Transverse colon (tissue), 4 donors: ENCODE measurements around the gene RNU1-2. TPM values are rescaled to one million over a fixed set of nuclear protein-coding genes. Genes with fewer than 3 reads are reported as not detected.
"Not testable (repeated sequence)": the region's sequence is repeated elsewhere in the genome, so short reads cannot be mapped to it uniquely, and the experiment has no call there.

ENCODE experiments used
- DNase-seq: peaks from one replicate; pipeline ENCODE4 v3.0.0-alpha.2; 2019
- H3K27ac ChIP-seq, 4 donors: fragments of 200-600 bp; sonication (generic); 2 replicates each; pipeline ENCODE4 v1.5.1; 2016 to 2018; ENCODE audit warnings: inconsistent platforms in 4 of 4
- H3K27me3 ChIP-seq: fragments of 200-600 bp; sonication (generic); 2 replicates; pipeline ENCODE4 v1.5.1; 2017; ENCODE audit warnings: inconsistent platforms
- H3K36me3 ChIP-seq, 4 donors: fragments of 200-600 bp; sonication (generic); 2 replicates each; pipeline ENCODE4 v1.5.1; 2017 to 2019; ENCODE audit warnings: inconsistent platforms in 4 of 4
- H3K4me1 ChIP-seq, 4 donors: fragments of 200-600 bp; sonication (generic); 2 replicates each; pipeline ENCODE4 v1.5.1; 2017 to 2020; ENCODE audit warnings: inconsistent platforms in 4 of 4
- H3K4me3 ChIP-seq, 4 donors: fragments of 200-600 bp; sonication (generic); 1 replicate in 1 of 4; 2 replicates in 3 of 4; pipeline versions ENCODE4 v1.5.1 to v1.6.1; 2017 to 2019; ENCODE audit warnings: inconsistent platforms in 4 of 4
- H3K9me3 ChIP-seq, 2 donors: fragments of 200-600 bp; sonication (generic); 2 replicates each; pipeline ENCODE4 v1.5.1; 2017 to 2019; ENCODE audit warnings: inconsistent platforms in 2 of 2
- EP300 ChIP-seq: sonication (generic); formaldehyde crosslinking; IDR thresholded peaks from one replicate; pipeline ENCODE4 v1.6.1; 2017; ENCODE audit warnings: antibody characterized with exemption, low read depth
- POLR2A ChIP-seq: fragments of 450-650 bp; IDR thresholded peaks from one replicate; pipeline ENCODE4 v1.6.1; 2016; ENCODE audit warnings: antibody characterized with exemption, mild to moderate bottlenecking, moderate library complexity
- POLR2AphosphoS5 ChIP-seq, 3 donors: sonication (generic); formaldehyde crosslinking; IDR thresholded peaks; one replicate each; pipeline ENCODE4 v1.6.1; 2016; ENCODE audit warnings: antibody characterized with exemption in 3 of 3
- WGBS, 2 donors: methylation state at CpG; one replicate each; pipeline ENCODE4 v1.1.5; 2018; ENCODE audit warnings: low coverage in 1 of 2; 5-methylcytosine and 5-hydroxymethylcytosine counted together
- in situ Hi-C, 4 donors: fragments of 200-750 bp; cut with MboI; loops; one replicate each; pipeline versions ENCODE4 v1.15.0 to v1.15.1; 2017; ENCODE audit warnings: low sequenced_read_pairs in 3 of 4, low pct_ligation_motif_present in 1 of 4, low pct_unique_long_range_greater_than_20kb in 1 of 4
- intact Hi-C: fragments of 100-400 bp; cut with DNase I; formaldehyde crosslinking; loops from one replicate; pipeline ENCODE4 v1.15.1; 2023; ENCODE audit warnings: low total_unique reads
- total RNA-seq, 4 donors: library from RNA; depleted of rRNA; stranded (reverse); fragments of >200 nt; gene quantifications; one replicate each; pipeline ENCODE4 v1.1.0, GENCODE V29; 2016
- TF ChIP-seq, protein P1 (sequence below), 5 experiments: fragments of 200-600 bp in 3 of 5; fragments of 450-650 bp in 2 of 5; sonication (generic) in 3 of 5; IDR thresholded peaks; 1 replicate in 2 of 5; 2 replicates in 3 of 5; pipeline ENCODE4 v1.5.1; 2016 to 2017; ENCODE audit warnings: antibody characterized with exemption in 5 of 5, inconsistent platforms in 3 of 5, mild to moderate bottlenecking in 2 of 5, moderate library complexity in 1 of 5

RNU1-2 gene
- total RNA-seq, 4 donors from 2014 or later, result under 0.01 TPM; not detected in 1

DNA sequence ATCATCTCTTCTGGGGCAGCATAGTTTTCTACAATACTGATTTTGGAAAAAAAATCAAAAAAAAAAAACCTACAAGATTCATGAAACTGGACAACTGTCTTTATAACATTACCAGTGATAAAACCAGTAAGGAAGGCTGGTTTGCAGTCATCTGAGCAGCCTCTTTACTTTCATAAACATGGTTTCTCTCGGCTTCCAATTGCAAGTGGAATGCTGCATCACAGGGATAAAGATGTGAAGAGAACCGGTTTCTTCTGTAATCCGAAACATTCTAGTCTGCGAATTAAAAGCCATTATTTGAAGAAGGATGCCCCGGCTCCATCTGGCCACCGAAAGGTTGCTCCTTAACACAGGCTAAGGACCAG lies 565 bp upstream of the RNU1-2 start:
- peaks cover 0 to 12% (median 6%) of the 10 kb centered on the region in 4 donors for H3K4me1 ChIP-seq
- 0% methylated on average over 3 to 6 of the region's 6 CpGs for WGBS, 2 donors
- peak overlapping the region; percentile 86 to 93 (median 88) for H3K27ac ChIP-seq
- H3K9me3 ChIP-seq, H3K36me3 ChIP-seq, intact Hi-C loops, H3K27me3 ChIP-seq, in situ Hi-C loops, DNase-seq: not testable (repeated sequence)
- TF ChIP-seq POLR2AphosphoS5 (IDR thresholded peaks at IDR 0.05), result peak in 1 of 3 donors; percentile 6
- peak overlapping the region in 2 of 4 donors; percentile 22 to 35 for H3K4me3 ChIP-seq

- peak; percentile 65 for DNase-seq
- H3K4me3 ChIP-seq, result peak overlapping the region in 2 of 4 donors; percentile 16 to 38
- intact Hi-C loops, result not testable (repeated sequence)
Observed at GRCh38 chr1:16896316-16897055, 706 bp downstream of the RNU1-2 start.

GRCh38 chr1:16897653-16898052 lies 1.9 kb downstream of the RNU1-2 start:
- in situ Hi-C loops, DNase-seq, H3K4me3 ChIP-seq, H3K36me3 ChIP-seq, H3K9me3 ChIP-seq, H3K27me3 ChIP-seq, H3K27ac ChIP-seq, intact Hi-C loops: not testable (repeated sequence)
- 61% methylated on average over 1 of the region's 1 CpG; no CpG with 5 or more reads in 1 of the 2 donors for WGBS, 2 donors
- peaks cover 0 to 12% (median 6%) of the 10 kb centered on the region in 4 donors for H3K4me1 ChIP-seq

More at GRCh38 chr1:16896316-16897055, 706 bp downstream of the RNU1-2 start:
- H3K9me3 ChIP-seq, H3K27me3 ChIP-seq, in situ Hi-C loops, H3K36me3 ChIP-seq: not testable (repeated sequence)
- 23 to 24% methylated on average over 15 to 24 of the region's 24 CpGs for WGBS, 2 donors
- Histone ChIP-seq H3K27ac (peak overlapping the region; percentile 86 to 93 (median 88)), H3K4me1 (peaks cover 0 to 12% (median 6%) of the 10 kb centered on the region in 4 donors)

- in situ Hi-C loops, H3K27ac ChIP-seq, H3K9me3 ChIP-seq, H3K27me3 ChIP-seq, DNase-seq, H3K4me3 ChIP-seq, H3K36me3 ChIP-seq, intact Hi-C loops: not testable (repeated sequence)
- peaks cover 0 to 17% (median 11%) of the 10 kb centered on the region in 4 donors for H3K4me1 ChIP-seq
Observed at GRCh38 chr1:16898298-16898697, 2.5 kb downstream of the RNU1-2 start.

DNA sequence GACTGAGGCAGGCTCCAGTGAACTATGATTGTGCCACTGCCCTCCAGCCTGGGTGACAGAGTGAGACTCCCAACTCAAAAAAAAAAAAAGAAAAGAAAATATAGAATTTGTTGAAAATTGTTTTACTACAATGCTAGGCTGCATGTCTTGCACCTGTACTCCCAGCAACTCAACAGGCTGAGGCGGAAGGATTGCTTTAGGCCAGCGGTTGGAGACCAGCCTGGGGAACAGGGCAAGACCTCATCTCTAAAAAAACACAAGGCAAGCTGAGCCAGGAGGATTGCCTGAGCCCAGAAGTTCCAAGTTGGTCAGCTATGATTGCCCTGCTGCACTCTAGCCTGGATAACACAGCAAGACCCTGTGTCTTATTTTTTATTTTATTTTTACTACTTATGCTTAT lies 3.2 kb downstream of the RNU1-2 start:
- DNase-seq, in situ Hi-C loops: not testable (repeated sequence)

DNA sequence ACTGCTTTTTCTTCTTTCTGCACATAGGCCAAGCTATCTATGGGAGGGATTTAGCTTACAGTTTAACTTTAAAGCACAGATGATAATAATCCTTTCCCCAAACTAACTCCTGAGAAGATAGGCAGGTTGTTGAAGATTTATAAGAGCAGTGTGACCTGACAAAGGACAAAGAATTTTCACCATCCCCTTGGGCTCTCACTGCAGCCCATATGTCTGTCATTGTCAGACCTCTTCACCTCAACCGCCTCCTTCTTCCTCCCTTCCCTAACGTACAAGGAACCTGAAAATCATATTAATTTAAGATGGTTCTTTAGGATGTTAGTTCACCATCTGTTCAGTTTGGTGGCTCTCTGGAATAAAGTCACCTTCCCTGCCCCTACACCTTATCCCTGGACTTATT lies 5.0 kb downstream of the RNU1-2 start:
- in situ Hi-C loops, result no loop called here
- 39 to 70% methylated on average over 2 of the region's 2 CpGs for WGBS, 2 donors
- no peak for DNase-seq
- TF ChIP-seq EP300 (no peak), POLR2AphosphoS5 (IDR thresholded peaks at IDR 0.05) (no peak), POLR2A (no peak)
- TF ChIP-seq, protein P1, sequence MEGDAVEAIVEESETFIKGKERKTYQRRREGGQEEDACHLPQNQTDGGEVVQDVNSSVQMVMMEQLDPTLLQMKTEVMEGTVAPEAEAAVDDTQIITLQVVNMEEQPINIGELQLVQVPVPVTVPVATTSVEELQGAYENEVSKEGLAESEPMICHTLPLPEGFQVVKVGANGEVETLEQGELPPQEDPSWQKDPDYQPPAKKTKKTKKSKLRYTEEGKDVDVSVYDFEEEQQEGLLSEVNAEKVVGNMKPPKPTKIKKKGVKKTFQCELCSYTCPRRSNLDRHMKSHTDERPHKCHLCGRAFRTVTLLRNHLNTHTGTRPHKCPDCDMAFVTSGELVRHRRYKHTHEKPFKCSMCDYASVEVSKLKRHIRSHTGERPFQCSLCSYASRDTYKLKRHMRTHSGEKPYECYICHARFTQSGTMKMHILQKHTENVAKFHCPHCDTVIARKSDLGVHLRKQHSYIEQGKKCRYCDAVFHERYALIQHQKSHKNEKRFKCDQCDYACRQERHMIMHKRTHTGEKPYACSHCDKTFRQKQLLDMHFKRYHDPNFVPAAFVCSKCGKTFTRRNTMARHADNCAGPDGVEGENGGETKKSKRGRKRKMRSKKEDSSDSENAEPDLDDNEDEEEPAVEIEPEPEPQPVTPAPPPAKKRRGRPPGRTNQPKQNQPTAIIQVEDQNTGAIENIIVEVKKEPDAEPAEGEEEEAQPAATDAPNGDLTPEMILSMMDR (IDR thresholded peaks at IDR 0.05), result peak in 2 of 5 experiments; percentile 14 to 31
- intact Hi-C loops, result no loop called here
- H3K36me3 ChIP-seq, result no peaks in the 10 kb centered on the region
- no peaks in the 10 kb centered on the region for H3K27me3 ChIP-seq
- no peak overlapping the region for H3K27ac ChIP-seq
- no peak overlapping the region for H3K4me3 ChIP-seq
- no peaks in the 10 kb centered on the region for H3K9me3 ChIP-seq
- peaks cover 0 to 29% (median 20%) of the 10 kb centered on the region in 4 donors for H3K4me1 ChIP-seq

More for the DNA sequence above, 3.2 kb downstream of the RNU1-2 start:
- H3K4me1 ChIP-seq, result peaks cover 0 to 24% (median 14%) of the 10 kb centered on the region in 4 donors
- H3K9me3 ChIP-seq, H3K4me3 ChIP-seq, intact Hi-C loops, H3K36me3 ChIP-seq, H3K27ac ChIP-seq, H3K27me3 ChIP-seq: not testable (repeated sequence)
- 75 to 76% methylated on average over 2 of the region's 2 CpGs for WGBS, 2 donors

DNA sequence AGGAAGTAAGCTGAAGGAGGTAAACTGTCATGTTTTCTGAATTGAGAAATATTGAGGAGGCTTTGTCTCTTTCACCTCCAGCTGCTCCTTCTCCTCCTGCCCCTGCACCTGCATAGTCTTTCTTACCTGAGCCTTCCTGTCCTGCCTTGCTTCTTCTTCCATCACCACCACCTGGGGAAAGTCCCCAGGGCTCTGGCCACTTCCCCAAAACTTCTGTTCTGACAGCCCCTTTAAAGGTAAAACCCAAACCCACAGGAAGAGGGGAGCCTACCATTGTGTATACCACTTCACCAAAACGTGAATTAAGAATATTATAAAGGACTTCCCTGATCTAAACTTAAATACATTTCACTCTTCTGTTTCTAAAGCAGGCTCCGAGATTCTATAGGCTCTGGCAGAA lies 5.6 kb downstream of the RNU1-2 start:
- H3K4me1 ChIP-seq, result peaks cover 0 to 32% (median 20%) of the 10 kb centered on the region in 4 donors
- H3K9me3 ChIP-seq, H3K36me3 ChIP-seq, DNase-seq, H3K27ac ChIP-seq, in situ Hi-C loops, H3K4me3 ChIP-seq, H3K27me3 ChIP-seq, intact Hi-C loops: not testable (repeated sequence)
- WGBS, 2 donors, result 57 to 62% methylated on average over 2 of the region's 2 CpGs
